Stimulated activated CD8-positive, alpha-beta memory T cell treated with anti-CD3 and anti-CD28 coated beads, Interleukin-7, amount 100 ng/mL, for 48 hours (primary cell): ENCODE data around the gene RGS9BP.
"Not testable (repeated sequence)": the region's sequence is repeated elsewhere in the genome, so short reads cannot be mapped to it uniquely, and the experiment has no call there.

ENCODE experiments used
- DNase-seq, 2 donors: peaks; one replicate each; pipeline ENCODE4 v3.0.0-alpha.2; 2020; ENCODE audit warnings: low read depth in 1 of 2; ENCODE audit errors: extremely low read depth in 1 of 2

The RGS9BP gene

DNA sequence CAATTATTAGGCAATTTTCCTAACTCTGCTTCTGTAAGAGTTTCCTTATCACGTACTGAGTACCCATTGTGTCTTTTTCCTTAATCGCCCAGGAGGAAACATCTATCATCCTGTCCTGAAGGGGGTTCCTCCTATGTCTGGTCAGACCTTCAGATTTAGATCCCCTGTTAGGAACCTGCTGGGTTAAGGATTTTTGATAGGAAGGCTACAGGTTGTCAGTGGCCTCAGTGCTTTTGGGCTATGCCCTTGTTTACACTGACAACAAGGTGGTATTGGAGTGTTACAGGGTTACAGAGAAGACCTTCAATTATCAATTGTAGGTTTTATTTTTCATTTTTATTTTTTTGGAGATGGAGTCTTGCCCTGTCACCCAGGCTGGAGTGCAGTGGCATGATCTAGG, 19.2 kb downstream of the RGS9BP start:
- not testable (repeated sequence) for DNase-seq

- not testable (repeated sequence) for DNase-seq
These were observed 19.9 kb downstream of the RGS9BP start for GRCh38 chr19:32695506-32695905.

DNA sequence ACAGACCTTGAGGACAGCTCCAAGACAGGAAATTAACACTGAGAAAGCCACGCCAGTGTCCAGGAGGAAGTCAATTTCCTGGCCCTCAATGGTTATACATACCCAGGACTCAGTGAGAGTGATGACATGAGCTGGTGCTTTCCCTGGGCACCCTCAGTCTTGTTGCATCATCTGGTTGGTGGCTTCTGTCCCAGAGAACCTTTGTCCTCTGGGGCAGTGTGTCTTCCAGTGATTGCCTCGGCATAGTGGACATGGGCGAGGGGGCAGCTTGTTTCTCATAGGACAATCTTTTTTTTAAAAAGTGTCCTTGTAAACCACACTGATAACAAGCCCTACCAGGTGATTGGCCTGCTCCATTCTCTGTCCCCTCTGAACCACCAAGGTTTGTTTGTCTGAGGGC, 21.1 kb downstream of the RGS9BP start:
- DNase-seq: not testable (repeated sequence)

DNA sequence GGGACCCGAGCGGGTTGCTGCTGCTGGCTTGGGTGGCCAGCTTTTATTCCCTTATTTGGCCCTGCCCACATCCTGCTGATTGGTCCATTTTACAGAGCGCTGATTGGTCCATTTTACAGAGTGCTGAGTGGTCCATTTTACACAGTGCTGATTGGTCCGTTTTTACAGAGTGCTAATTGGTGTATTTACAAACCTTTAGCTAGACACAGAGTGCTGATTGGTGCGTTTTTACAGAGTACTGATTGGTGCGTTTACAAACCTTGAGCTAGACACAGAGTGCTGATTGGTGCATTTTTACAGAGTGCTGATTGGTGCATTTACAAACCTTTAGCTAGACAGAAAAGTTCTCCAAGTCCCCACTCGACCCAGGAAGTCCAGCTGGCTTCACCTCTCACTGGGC, 24.5 kb downstream of the RGS9BP start:
- DNase-seq: not testable (repeated sequence)

- no peak for DNase-seq
These were observed 26.4 kb downstream of the RGS9BP start for GRCh38 chr19:32702010-32702409.

- not testable (repeated sequence) for DNase-seq
These were observed 28.4 kb downstream of the RGS9BP start for GRCh38 chr19:32704006-32704405.

GRCh38 chr19:32708457-32708856, 32.8 kb downstream of the RGS9BP start:
- DNase-seq: no peak

- no peak for DNase-seq
These were observed 33.4 kb downstream of the RGS9BP start for GRCh38 chr19:32709032-32709431.

DNA sequence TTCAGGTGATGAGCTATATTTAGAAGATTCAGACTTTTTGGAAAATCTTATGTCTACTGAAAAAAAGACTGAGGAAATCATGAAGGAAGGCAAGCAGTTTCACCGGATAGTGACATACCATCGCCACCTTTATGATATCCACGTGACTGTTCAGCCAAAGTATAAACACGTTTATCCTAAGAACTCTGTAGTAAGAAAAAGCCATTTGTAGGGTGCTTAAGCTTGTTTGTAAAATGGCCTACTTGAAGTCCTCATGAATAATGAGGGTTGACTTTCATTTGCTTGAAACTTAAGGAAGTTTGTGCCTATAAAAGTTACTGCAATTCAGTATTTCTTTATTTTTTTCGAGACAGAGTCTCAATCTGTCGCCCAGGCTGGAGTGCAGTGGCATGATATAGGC, 36.1 kb downstream of the RGS9BP start:
- no peak for DNase-seq

DNA sequence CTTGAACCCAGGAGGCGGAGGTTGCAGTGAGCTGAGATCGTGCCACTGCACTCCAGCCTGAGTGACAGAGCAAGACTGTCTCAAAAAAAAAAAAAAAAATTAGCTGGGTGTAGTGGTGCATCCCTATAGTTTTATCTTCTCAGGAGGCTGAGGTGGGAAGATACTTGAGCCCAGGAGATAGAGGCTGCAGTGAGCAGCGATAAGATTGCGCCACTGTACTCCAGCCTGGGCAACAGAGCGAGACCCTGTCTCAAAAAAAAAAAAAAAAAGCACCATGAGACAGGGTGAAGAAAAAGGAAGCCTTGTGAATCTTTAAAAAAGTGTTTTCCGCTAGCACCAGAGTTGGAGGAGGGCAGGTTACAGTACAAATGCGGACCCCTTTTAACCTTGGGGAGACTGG, 40.6 kb downstream of the RGS9BP start:
- DNase-seq: not testable (repeated sequence)

- no peak for DNase-seq
These were observed 41.8 kb downstream of the RGS9BP start for GRCh38 chr19:32717496-32717895.

- no peak for DNase-seq
These were observed 42.6 kb downstream of the RGS9BP start for GRCh38 chr19:32718286-32718685.

- DNase-seq: no peak
These were observed 44.0 kb downstream of the RGS9BP start, which contains the start of gene TDRD12 for GRCh38 chr19:32719611-32720059. Gene TDRD12, plus strand, starts transcription at chr19:32719767. Its CDS starts 306 bp downstream, at chr19:32720073.

GRCh38 chr19:32720216-32720935, 44.7 kb downstream of the RGS9BP start:
- no peak for DNase-seq

DNA sequence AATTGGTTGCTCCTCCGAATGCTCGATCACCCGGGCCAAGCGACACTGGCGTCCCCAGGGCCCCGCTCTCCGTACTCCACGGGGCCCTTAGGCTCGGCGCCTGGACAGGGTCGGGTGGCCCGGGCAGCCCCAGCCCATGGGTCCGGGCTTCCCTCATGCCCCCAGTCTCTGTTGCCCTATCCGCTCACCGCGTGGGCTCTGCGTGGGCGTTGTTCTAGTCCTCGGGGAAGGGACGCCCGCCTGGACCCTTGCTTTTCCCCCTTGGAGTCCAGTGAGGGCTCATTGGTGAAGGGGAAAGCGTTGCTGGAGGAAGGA, 45.2 kb downstream of the RGS9BP start:
- DNase-seq: no peak
